Lower leg skin (tissue), 3 donors: ENCODE results near the gene TMCO4.

ENCODE experiments used
- POLR2A ChIP-seq, 2 donors: fragments of 450-650 bp; IDR thresholded peaks; one replicate each; pipeline ENCODE4 v1.6.1; 2016 to 2017; ENCODE audit warnings: antibody characterized with exemption in 2 of 2, mild to moderate bottlenecking in 1 of 2, moderate library complexity in 1 of 2
- TF ChIP-seq, protein P1 (sequence below), 3 donors: fragments of 450-650 bp; IDR thresholded peaks; one replicate each; pipeline ENCODE4 v1.5.1; 2016; ENCODE audit warnings: antibody characterized with exemption in 3 of 3, mild to moderate bottlenecking in 3 of 3, moderate library complexity in 2 of 3

DNA sequence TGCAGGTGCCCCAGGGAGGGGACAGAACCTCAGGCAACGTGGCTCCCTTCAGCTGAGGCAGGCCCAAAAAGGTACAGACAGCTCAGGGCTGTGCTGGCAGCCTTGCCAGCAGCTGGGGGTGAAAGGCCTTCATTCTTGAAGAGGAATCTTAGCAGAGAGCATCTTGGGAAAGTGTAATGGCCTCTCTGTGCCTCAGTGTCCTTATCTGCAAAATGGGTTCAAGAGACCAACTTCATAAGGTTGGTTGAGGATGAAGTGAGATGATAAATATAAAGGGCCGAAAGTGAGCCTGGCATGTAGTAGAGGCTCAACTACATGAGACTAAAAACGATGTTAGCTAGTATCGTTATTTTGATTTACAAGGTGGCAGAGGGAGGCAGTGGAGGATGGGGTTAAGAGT lies 26.2 kb downstream of the TMCO4 start:
- TF ChIP-seq, protein P1, sequence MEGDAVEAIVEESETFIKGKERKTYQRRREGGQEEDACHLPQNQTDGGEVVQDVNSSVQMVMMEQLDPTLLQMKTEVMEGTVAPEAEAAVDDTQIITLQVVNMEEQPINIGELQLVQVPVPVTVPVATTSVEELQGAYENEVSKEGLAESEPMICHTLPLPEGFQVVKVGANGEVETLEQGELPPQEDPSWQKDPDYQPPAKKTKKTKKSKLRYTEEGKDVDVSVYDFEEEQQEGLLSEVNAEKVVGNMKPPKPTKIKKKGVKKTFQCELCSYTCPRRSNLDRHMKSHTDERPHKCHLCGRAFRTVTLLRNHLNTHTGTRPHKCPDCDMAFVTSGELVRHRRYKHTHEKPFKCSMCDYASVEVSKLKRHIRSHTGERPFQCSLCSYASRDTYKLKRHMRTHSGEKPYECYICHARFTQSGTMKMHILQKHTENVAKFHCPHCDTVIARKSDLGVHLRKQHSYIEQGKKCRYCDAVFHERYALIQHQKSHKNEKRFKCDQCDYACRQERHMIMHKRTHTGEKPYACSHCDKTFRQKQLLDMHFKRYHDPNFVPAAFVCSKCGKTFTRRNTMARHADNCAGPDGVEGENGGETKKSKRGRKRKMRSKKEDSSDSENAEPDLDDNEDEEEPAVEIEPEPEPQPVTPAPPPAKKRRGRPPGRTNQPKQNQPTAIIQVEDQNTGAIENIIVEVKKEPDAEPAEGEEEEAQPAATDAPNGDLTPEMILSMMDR (IDR thresholded peaks at IDR 0.05): no peak
- no peak for TF ChIP-seq POLR2A (IDR thresholded peaks at IDR 0.05)
